ENCODE data around the gene ADGRE1. TPM values are rescaled to one million over a fixed set of nuclear protein-coding genes. Genes with fewer than 3 reads are reported as not detected.

ADGRE1 gene
- total and polyA plus RNA-seq, 4 donors, result 0.39 to 16.2 (median 1.8) TPM

GRCh38 chr19:6916952-6917351, 29.6 kb downstream of the ADGRE1 start:
- no peaks in the 10 kb centered on the region for H3K4me1 ChIP-seq (ENCODE audit: control insufficient read depth in 4 of 4, insufficient read depth in 4 of 4, low read length in 3 of 4)
- peaks cover 0 to 4% (median 0%) of the 10 kb centered on the region in 4 donors for H3K36me3 ChIP-seq (ENCODE audit: control insufficient read depth in 4 of 4, insufficient read depth in 3 of 4, low read depth in 1 of 4, low read length in 3 of 4)
- no peak for DNase-seq (ENCODE audit: low spot score)
- no peaks in the 10 kb centered on the region for H3K27me3 ChIP-seq (ENCODE audit: control insufficient read depth in 4 of 4, insufficient read depth in 4 of 4, low read length in 3 of 4)
- peaks cover 4 to 22% (median 15%) of the 10 kb centered on the region in 4 donors for H3K9me3 ChIP-seq (ENCODE audit: control insufficient read depth in 4 of 4, low read length in 3 of 4)
- no peak overlapping the region for H3K27ac ChIP-seq (ENCODE audit: low read depth in 1 of 2, low read length in 2 of 2)
- TF ChIP-seq HNF4A (conservative IDR thresholded peaks at IDR 0.05) (no peak), FOXA1 (IDR thresholded peaks at IDR 0.05) (no peak), HNF4G (IDR thresholded peaks at IDR 0.05) (no peak), RAD21 (IDR thresholded peaks at IDR 0.05) (no peak), MAX (IDR thresholded peaks at IDR 0.05) (no peak), ATF3 (IDR thresholded peaks at IDR 0.05) (no peak), YY1 (IDR thresholded peaks at IDR 0.05) (no peak), ZBTB33 (IDR thresholded peaks at IDR 0.05) (no peak), EGR1 (IDR thresholded peaks at IDR 0.05; ENCODE audit: low read depth in 2 of 2) (no peak), CTCF (IDR thresholded peaks at IDR 0.05; ENCODE audit: low read depth, low read length, missing input control) (no peak), TAF1 (conservative IDR thresholded peaks at IDR 0.05) (no peak), SP1 (IDR thresholded peaks at IDR 0.05) (no peak), GABPA (IDR thresholded peaks at IDR 0.05 in 1 of 2, conservative IDR thresholded peaks at IDR 0.05 in 1 of 2) (no peak), JUND (IDR thresholded peaks at IDR 0.05) (no peak), FOXA2 (IDR thresholded peaks at IDR 0.05) (no peak), NR2F2 (IDR thresholded peaks at IDR 0.05) (no peak), RXRA (IDR thresholded peaks at IDR 0.05) (no peak), REST (IDR thresholded peaks at IDR 0.05) (no peak)
- no peak overlapping the region for H3K9ac ChIP-seq (ENCODE audit: low read depth in 1 of 2, low read length in 2 of 2)
- WGBS, result 78% methylated on average over 3 of the region's 3 CpGs
- no peak overlapping the region for H3K4me3 ChIP-seq (ENCODE audit: low read depth in 1 of 3, low read length in 3 of 3)
